Osteoblast (primary cell): ENCODE results near the gene FEM1A. TPM values are rescaled to one million over a fixed set of nuclear protein-coding genes. Genes with fewer than 3 reads are reported as not detected.
"Not testable (repeated sequence)": the region's sequence is repeated elsewhere in the genome, so short reads cannot be mapped to it uniquely, and the experiment has no call there.

ENCODE experiments used
- DNase-seq: peaks from one replicate; pipeline ENCODE4 v3.0.0; 2011; ENCODE audit warnings: low spot score, mixed read lengths; ENCODE audit not compliant: insufficient read length; ENCODE audit errors: missing footprints
- H2AFZ ChIP-seq: 2 replicates; pipeline ENCODE4 v1.6.0; 2011; ENCODE audit warnings: mild to moderate bottlenecking, low read length
- H3K27ac ChIP-seq: 2 replicates; pipeline ENCODE4 v1.5.1; 2011; ENCODE audit warnings: mild to moderate bottlenecking, low read depth, low read length, moderate library complexity
- H3K27me3 ChIP-seq: 2 replicates; pipeline ENCODE4 v1.6.0; 2012; ENCODE audit warnings: mild to moderate bottlenecking, control low read depth, inconsistent platforms, low read length, moderate library complexity; ENCODE audit not compliant: insufficient read depth
- H3K36me3 ChIP-seq: 2 replicates; pipeline ENCODE4 v1.5.1; 2011; ENCODE audit warnings: mild to moderate bottlenecking, low read length, control low read depth, moderate library complexity; ENCODE audit not compliant: insufficient read depth
- H3K4me1 ChIP-seq: 2 replicates; pipeline ENCODE4 v1.5.1; 2011; ENCODE audit warnings: mild to moderate bottlenecking, low read length, control low read depth, moderate library complexity; ENCODE audit not compliant: insufficient read depth
- H3K4me2 ChIP-seq: 2 replicates; pipeline ENCODE4 v1.6.0; 2011; ENCODE audit warnings: mild to moderate bottlenecking, low read length; ENCODE audit not compliant: insufficient read depth
- H3K4me3 ChIP-seq: fragments of 200-600 bp; sonication (generic); 3 replicates; pipeline ENCODE4 v1.5.1; 2012; ENCODE audit warnings: mild to moderate bottlenecking, low read length, inconsistent platforms; ENCODE audit not compliant: insufficient read depth
- H3K79me2 ChIP-seq: 2 replicates; pipeline ENCODE4 v1.6.0; 2012; ENCODE audit warnings: mild to moderate bottlenecking, low read length, control low read depth, inconsistent platforms; ENCODE audit not compliant: insufficient read depth
- H3K9me3 ChIP-seq: 2 replicates; pipeline ENCODE4 v1.5.1; 2011; ENCODE audit warnings: low read depth, low read length, control low read depth
- H4K20me1 ChIP-seq: 2 replicates; pipeline ENCODE4 v1.6.0; 2012; ENCODE audit warnings: mild to moderate bottlenecking, low read length, control low read depth; ENCODE audit not compliant: insufficient read depth
- CTCF ChIP-seq: IDR thresholded peaks from 2 replicates; pipeline ENCODE4 v1.5.1; 2011; ENCODE audit warnings: mild to moderate bottlenecking, low read depth, low read length, moderate library complexity; ENCODE audit errors: extremely low read depth
- total RNA-seq: library from RNA; depleted of rRNA; stranded (reverse); fragments of >200 nt; gene quantifications from 2 replicates; pipeline ENCODE4 v1.2.3, GENCODE V29; 2012

The FEM1A gene
- total RNA-seq, 1 donor, result 12.7 TPM

DNA sequence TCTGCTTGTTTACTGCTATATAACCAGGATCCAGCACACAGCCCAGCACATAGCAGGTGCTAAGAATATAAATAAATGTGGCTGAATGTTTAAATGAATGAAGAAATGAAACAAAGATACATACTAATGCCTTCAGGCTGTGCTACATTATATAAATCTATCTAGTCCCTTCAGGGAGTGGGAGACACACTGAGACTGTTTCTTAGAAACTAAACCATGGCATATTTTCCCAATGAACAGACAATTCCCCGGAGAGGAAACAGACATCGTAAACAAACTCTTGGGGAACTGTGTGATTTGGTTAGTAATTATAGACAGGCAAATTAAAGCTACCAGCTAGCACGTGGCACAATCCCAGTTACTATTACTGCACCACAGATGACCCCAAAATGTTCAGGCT is 9.7 kb upstream of the FEM1A start:
- no peak for DNase-seq
- Histone ChIP-seq H3K4me2 (no peak overlapping the region), H3K79me2 (no peaks in the 10 kb centered on the region), H3K9me3 (peaks cover 2% of the 10 kb centered on the region), H3K27me3 (peaks cover 6% of the 10 kb centered on the region), H3K4me1 (no peaks in the 10 kb centered on the region), H3K4me3 (no peak overlapping the region), H2AFZ (no peak overlapping the region), H3K36me3 (no peaks in the 10 kb centered on the region), H3K27ac (no peak overlapping the region), H4K20me1 (no peaks in the 10 kb centered on the region)
- TF ChIP-seq CTCF, result no peak

GRCh38 chr19:4786412-4787016 is 5.0 kb upstream of the FEM1A start:
- H3K4me3 ChIP-seq, H3K4me1 ChIP-seq, H2AFZ ChIP-seq, H3K27ac ChIP-seq, H3K9me3 ChIP-seq, DNase-seq, H4K20me1 ChIP-seq, H3K4me2 ChIP-seq, H3K79me2 ChIP-seq, H3K27me3 ChIP-seq, H3K36me3 ChIP-seq: not testable (repeated sequence)

DNA sequence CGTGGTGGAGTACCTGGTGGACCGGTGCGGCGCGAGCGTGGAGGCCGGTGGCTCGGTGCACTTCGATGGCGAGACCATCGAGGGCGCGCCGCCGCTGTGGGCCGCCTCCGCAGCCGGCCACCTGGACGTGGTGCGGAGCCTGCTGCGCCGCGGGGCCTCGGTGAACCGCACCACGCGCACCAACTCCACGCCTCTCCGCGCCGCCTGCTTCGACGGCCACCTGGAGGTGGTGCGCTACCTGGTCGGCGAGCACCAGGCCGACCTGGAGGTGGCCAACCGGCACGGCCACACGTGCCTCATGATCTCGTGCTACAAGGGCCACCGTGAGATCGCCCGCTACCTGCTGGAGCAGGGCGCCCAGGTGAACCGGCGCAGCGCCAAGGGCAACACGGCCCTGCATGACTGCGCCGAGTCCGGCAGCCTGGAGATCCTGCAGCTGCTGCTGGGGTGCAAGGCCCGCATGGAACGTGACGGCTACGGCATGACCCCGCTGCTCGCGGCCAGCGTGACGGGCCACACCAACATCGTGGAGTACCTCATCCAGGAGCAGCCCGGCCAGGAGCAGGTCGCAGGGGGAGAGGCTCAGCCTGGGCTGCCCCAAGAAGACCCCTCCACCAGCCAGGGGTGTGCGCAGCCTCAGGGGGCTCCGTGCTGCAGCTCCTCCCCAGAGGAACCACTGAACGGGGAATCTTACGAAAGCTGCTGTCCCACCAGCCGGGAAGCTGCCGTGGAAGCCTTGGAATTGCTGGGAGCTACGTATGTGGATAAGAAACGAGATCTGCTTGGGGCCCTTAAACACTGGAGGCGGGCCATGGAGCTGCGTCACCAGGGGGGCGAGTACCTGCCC is 708 bp downstream of the FEM1A start:
- Histone ChIP-seq H3K27ac (peak overlapping the region; percentile 88), H3K4me3 (peak overlapping the region; percentile 94), H2AFZ (peak overlapping the region; percentile 85), H3K36me3 (peaks cover 32% of the 10 kb centered on the region), H3K79me2 (peaks cover 52% of the 10 kb centered on the region), H4K20me1 (peaks cover 12% of the 10 kb centered on the region), H3K4me1 (peaks cover 15% of the 10 kb centered on the region), H3K4me2 (peak overlapping the region; percentile 90)
- not testable (repeated sequence) for H3K27me3 ChIP-seq, H3K9me3 ChIP-seq, DNase-seq

DNA sequence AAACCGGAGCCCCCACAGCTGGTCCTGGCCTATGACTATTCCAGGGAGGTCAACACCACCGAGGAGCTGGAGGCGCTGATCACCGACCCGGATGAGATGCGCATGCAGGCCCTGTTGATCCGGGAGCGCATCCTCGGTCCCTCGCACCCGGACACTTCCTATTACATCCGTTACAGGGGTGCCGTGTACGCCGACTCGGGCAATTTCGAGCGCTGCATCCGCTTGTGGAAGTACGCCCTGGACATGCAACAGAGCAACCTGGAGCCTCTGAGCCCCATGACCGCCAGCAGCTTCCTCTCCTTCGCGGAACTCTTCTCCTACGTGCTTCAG is 1.3 kb downstream of the FEM1A start:
- Histone ChIP-seq H3K4me3 (peak overlapping the region; percentile 94), H3K79me2 (peaks cover 52% of the 10 kb centered on the region)

GRCh38 chr19:4793278-4793677 is 1.7 kb downstream of the FEM1A start:
- H3K4me3 ChIP-seq, H3K9me3 ChIP-seq, H3K27me3 ChIP-seq, DNase-seq, H3K27ac ChIP-seq, H2AFZ ChIP-seq, H3K4me2 ChIP-seq: not testable (repeated sequence)
- peaks cover 12% of the 10 kb centered on the region for H4K20me1 ChIP-seq
- H3K4me1 ChIP-seq, result peaks cover 15% of the 10 kb centered on the region
- peaks cover 52% of the 10 kb centered on the region for H3K79me2 ChIP-seq
- peaks cover 32% of the 10 kb centered on the region for H3K36me3 ChIP-seq

More for the DNA sequence above, 1.3 kb downstream of the FEM1A start:
- Histone ChIP-seq H3K36me3 (peaks cover 32% of the 10 kb centered on the region), H4K20me1 (peaks cover 12% of the 10 kb centered on the region), H3K4me2 (peak overlapping the region; percentile 90), H3K4me1 (peaks cover 15% of the 10 kb centered on the region)
- H3K9me3 ChIP-seq, H3K27me3 ChIP-seq, H3K27ac ChIP-seq, H2AFZ ChIP-seq, DNase-seq: not testable (repeated sequence)
